ENCODE results near the gene SH3GL3.

The SH3GL3 gene

GRCh38 chr15:83545804-83546511, 98.8 kb downstream of the SH3GL3 start:
- H3K9me3 ChIP-seq = no peaks in the 10 kb centered on the region
- no peak for DNase-seq (ENCODE audit: low spot score in 2 of 2)
- peaks cover 8% of the 10 kb centered on the region for H3K4me1 ChIP-seq
- in situ Hi-C loops (cut with MboI; ENCODE audit: low sequenced_read_pairs) = no loop called here
- H3K4me3 ChIP-seq = no peak overlapping the region
- no peaks in the 10 kb centered on the region for H3K36me3 ChIP-seq (replicated peaks)
- H3K27me3 ChIP-seq (ENCODE audit: low read depth) = no peaks in the 10 kb centered on the region

DNA sequence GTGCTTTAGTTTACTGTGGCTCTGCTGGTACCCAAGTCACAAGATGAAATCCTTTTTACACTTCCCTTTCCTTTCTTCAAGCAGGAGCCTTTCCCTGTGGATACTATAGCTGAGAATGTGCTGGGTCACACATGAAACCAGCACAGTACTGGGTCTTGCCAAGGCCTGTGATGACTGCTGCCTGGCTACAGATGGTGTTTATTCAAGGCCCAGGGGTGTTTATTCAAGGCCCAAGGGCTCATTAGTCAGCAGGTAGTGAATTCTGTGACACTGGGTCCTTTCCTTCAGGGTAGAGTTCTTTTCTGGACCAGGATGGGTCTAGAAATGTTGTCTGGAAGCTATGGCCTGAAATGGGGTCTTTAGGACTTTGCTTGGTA, 99.4 kb downstream of the SH3GL3 start:
- no peaks in the 10 kb centered on the region for H3K9me3 ChIP-seq
- no peaks in the 10 kb centered on the region for H3K36me3 ChIP-seq (replicated peaks)
- peaks cover 8% of the 10 kb centered on the region for H3K4me1 ChIP-seq
- no peak for DNase-seq (ENCODE audit: low spot score in 2 of 2)
- in situ Hi-C loops (cut with MboI; ENCODE audit: low sequenced_read_pairs) = no loop called here
- H3K4me3 ChIP-seq = no peak overlapping the region
- H3K27me3 ChIP-seq (ENCODE audit: low read depth) = no peaks in the 10 kb centered on the region

- H3K4me3 ChIP-seq = no peak overlapping the region
- H3K9me3 ChIP-seq = no peaks in the 10 kb centered on the region
- no peak for DNase-seq (ENCODE audit: low spot score in 2 of 2)
- H3K36me3 ChIP-seq (replicated peaks) = no peaks in the 10 kb centered on the region
- in situ Hi-C loops (cut with MboI; ENCODE audit: low sequenced_read_pairs) = no loop called here
- H3K4me1 ChIP-seq = peaks cover 8% of the 10 kb centered on the region
- no peaks in the 10 kb centered on the region for H3K27me3 ChIP-seq (ENCODE audit: low read depth)
Observed at GRCh38 chr15:83547168-83547567, 100.0 kb downstream of the SH3GL3 start.

DNA sequence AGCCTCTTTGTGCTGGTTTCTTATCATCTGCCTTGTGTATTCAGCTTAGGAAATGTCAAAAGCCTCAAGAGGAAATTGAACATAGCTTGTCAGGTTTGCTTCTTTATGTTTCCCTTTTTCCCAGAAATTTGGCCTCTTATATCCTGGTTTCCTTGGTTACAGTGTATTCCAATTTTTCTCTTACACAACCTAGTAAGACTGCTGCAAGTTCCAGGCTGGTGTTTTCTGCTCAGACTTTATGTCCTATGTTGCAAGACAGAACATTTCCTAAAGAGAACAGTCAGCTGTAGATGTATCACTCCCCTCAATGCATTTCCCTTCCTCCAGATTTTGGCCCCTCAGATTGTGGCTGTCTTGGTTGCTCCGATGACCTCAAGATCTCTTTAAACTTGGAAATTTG, 102.5 kb downstream of the SH3GL3 start:
- no peaks in the 10 kb centered on the region for H3K9me3 ChIP-seq
- H3K4me3 ChIP-seq = no peak overlapping the region
- no peaks in the 10 kb centered on the region for H3K27me3 ChIP-seq (ENCODE audit: low read depth)
- peaks cover 1% of the 10 kb centered on the region for H3K4me1 ChIP-seq
- no peaks in the 10 kb centered on the region for H3K36me3 ChIP-seq (replicated peaks)
- DNase-seq (ENCODE audit: low spot score in 2 of 2) = no peak
- in situ Hi-C loops (cut with MboI; ENCODE audit: low sequenced_read_pairs) = no loop called here

GRCh38 chr15:83554558-83554957, 107.4 kb downstream of the SH3GL3 start:
- Histone ChIP-seq H3K36me3 (replicated peaks) (no peaks in the 10 kb centered on the region), H3K9me3 (no peaks in the 10 kb centered on the region)
- DNase-seq (ENCODE audit: low spot score in 2 of 2) = no peak

GRCh38 chr15:83555383-83555782, 108.2 kb downstream of the SH3GL3 start:
- in situ Hi-C loops (cut with MboI; ENCODE audit: low sequenced_read_pairs) = loop anchor here (5.0 kb wide), 2 partner anchors 118 to 303 kb away; no protein-coding TSS in a partner anchor
- no peaks in the 10 kb centered on the region for H3K9me3 ChIP-seq

More at GRCh38 chr15:83554558-83554957, 107.4 kb downstream of the SH3GL3 start:
- in situ Hi-C loops (cut with MboI; ENCODE audit: low sequenced_read_pairs) = no loop called here
- Histone ChIP-seq H3K27me3 (ENCODE audit: low read depth) (no peaks in the 10 kb centered on the region), H3K4me1 (0 out of 2 replicates have a peak, but pooled peaks cover 4% of the 10 kb centered on the region), H3K4me3 (no peak overlapping the region)

DNA sequence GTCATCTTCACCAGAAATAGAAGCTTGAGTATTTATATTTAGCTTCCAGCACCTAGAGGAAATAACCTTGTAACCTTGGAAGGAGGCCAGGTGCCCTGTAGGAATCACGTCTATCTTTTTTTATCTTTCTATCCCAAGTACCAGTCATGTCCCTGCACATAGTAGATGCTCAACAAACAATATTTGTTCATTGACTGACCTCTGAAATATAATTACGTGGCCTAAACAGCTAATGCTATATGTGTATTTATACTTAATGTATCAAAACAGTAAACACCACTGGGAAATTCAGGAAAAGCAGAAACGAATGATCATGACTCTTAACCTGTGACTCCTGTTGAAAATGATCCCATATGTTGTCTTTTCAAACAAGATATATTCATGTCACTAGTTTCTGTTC, 108.9 kb downstream of the SH3GL3 start:
- Histone ChIP-seq H3K27me3 (ENCODE audit: low read depth) (no peaks in the 10 kb centered on the region), H3K4me1 (0 out of 2 replicates have a peak, but pooled peaks cover 4% of the 10 kb centered on the region), H3K36me3 (replicated peaks) (no peaks in the 10 kb centered on the region), H3K4me3 (no peak overlapping the region), H3K9me3 (no peaks in the 10 kb centered on the region)
- in situ Hi-C loops (cut with MboI; ENCODE audit: low sequenced_read_pairs) = loop anchor here (5.0 kb wide), 2 partner anchors 119 to 304 kb away; no protein-coding TSS in a partner anchor
- no peak for DNase-seq (ENCODE audit: low spot score in 2 of 2)

More at GRCh38 chr15:83555383-83555782, 108.2 kb downstream of the SH3GL3 start:
- DNase-seq (ENCODE audit: low spot score in 2 of 2) = no peak
- H3K27me3 ChIP-seq (ENCODE audit: low read depth) = no peaks in the 10 kb centered on the region
- H3K4me1 ChIP-seq = 0 out of 2 replicates have a peak, but pooled peaks cover 4% of the 10 kb centered on the region
- no peak overlapping the region for H3K4me3 ChIP-seq
- no peaks in the 10 kb centered on the region for H3K36me3 ChIP-seq (replicated peaks)

DNA sequence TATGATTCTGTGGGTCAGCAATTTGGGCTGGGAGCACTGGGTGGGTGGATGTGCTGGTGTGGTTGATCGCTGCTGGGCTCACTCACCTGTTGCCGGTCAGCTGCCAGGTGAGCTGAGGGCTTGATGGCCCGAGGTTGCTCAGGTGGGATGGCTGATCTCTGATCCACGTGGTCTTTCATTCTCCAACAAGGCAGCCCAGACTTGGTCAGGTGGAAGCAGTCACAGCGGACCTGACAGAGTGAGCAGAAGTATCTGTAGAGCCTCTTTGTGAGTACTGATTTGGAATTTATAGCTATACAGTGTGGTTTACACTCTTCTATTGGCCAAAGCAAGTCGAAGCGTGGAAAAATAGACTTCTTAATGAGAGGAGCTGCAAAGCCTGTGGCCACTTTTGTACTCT, 109.6 kb downstream of the SH3GL3 start:
- no peaks in the 10 kb centered on the region for H3K9me3 ChIP-seq
- no peaks in the 10 kb centered on the region for H3K27me3 ChIP-seq (ENCODE audit: low read depth)
- no peak for DNase-seq (ENCODE audit: low spot score in 2 of 2)
- H3K36me3 ChIP-seq (replicated peaks) = no peaks in the 10 kb centered on the region
- 0 out of 2 replicates have a peak, but pooled peaks cover 4% of the 10 kb centered on the region for H3K4me1 ChIP-seq
- in situ Hi-C loops (cut with MboI; ENCODE audit: low sequenced_read_pairs) = loop anchor here (5.0 kb wide), 2 partner anchors 119 to 304 kb away; no protein-coding TSS in a partner anchor
- no peak overlapping the region for H3K4me3 ChIP-seq

- no peak for DNase-seq (ENCODE audit: low spot score in 2 of 2)
- Histone ChIP-seq H3K9me3 (no peaks in the 10 kb centered on the region), H3K27me3 (ENCODE audit: low read depth) (no peaks in the 10 kb centered on the region), H3K36me3 (replicated peaks) (no peaks in the 10 kb centered on the region), H3K4me1 (0 out of 2 replicates have a peak, but pooled peaks cover 4% of the 10 kb centered on the region), H3K4me3 (no peak overlapping the region)
- in situ Hi-C loops (cut with MboI; ENCODE audit: low sequenced_read_pairs) = loop anchor here (5.0 kb wide), 2 partner anchors 121 to 306 kb away; no protein-coding TSS in a partner anchor
Observed at GRCh38 chr15:83558146-83558545, 111.0 kb downstream of the SH3GL3 start.

GRCh38 chr15:83559310-83559966, 112.3 kb downstream of the SH3GL3 start:
- Histone ChIP-seq H3K4me1 (0 out of 2 replicates have a peak, but pooled peaks cover 4% of the 10 kb centered on the region), H3K36me3 (replicated peaks) (no peaks in the 10 kb centered on the region), H3K9me3 (no peaks in the 10 kb centered on the region), H3K4me3 (no peak overlapping the region), H3K27me3 (ENCODE audit: low read depth) (no peaks in the 10 kb centered on the region)
- in situ Hi-C loops (cut with MboI; ENCODE audit: low sequenced_read_pairs) = loop anchor here (5.0 kb wide), 2 partner anchors 122 to 307 kb away; no protein-coding TSS in a partner anchor
- peak; percentile 86 to 88 for DNase-seq (ENCODE audit: low spot score in 2 of 2)

DNA sequence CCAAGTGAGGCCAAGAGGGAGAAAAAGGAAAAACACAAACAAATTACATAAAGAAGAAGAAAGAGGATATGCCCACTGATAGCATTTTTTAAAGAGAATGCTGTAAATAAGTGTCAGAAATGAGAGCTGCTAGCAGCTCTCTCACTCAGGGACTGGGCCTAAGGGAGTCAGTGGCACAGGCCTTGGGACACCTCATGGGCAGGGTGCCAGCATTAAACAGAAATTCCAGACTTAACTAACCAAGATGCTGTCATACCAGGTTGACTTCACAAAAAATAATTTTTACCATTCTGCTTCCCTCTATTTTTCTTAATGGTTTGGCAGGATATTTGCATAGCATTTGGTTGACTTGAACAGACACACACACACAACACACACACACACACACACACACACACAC, 114.5 kb downstream of the SH3GL3 start:
- no peak overlapping the region for H3K4me3 ChIP-seq
- H3K4me1 ChIP-seq = 0 out of 2 replicates have a peak, but pooled peaks cover 4% of the 10 kb centered on the region
- in situ Hi-C loops (cut with MboI; ENCODE audit: low sequenced_read_pairs) = no loop called here
- H3K27me3 ChIP-seq (ENCODE audit: low read depth) = no peaks in the 10 kb centered on the region
- no peak for DNase-seq (ENCODE audit: low spot score in 2 of 2)
- H3K9me3 ChIP-seq = no peaks in the 10 kb centered on the region
- no peaks in the 10 kb centered on the region for H3K36me3 ChIP-seq (replicated peaks)

GRCh38 chr15:83565138-83565537, 118.0 kb downstream of the SH3GL3 start:
- in situ Hi-C loops (cut with MboI; ENCODE audit: low sequenced_read_pairs) = no loop called here
- H3K4me1 ChIP-seq = no peaks in the 10 kb centered on the region
- no peaks in the 10 kb centered on the region for H3K27me3 ChIP-seq (ENCODE audit: low read depth)
- H3K4me3 ChIP-seq = no peak overlapping the region
- no peak for DNase-seq (ENCODE audit: low spot score in 2 of 2)
- H3K9me3 ChIP-seq = no peaks in the 10 kb centered on the region
- no peaks in the 10 kb centered on the region for H3K36me3 ChIP-seq (replicated peaks)

DNA sequence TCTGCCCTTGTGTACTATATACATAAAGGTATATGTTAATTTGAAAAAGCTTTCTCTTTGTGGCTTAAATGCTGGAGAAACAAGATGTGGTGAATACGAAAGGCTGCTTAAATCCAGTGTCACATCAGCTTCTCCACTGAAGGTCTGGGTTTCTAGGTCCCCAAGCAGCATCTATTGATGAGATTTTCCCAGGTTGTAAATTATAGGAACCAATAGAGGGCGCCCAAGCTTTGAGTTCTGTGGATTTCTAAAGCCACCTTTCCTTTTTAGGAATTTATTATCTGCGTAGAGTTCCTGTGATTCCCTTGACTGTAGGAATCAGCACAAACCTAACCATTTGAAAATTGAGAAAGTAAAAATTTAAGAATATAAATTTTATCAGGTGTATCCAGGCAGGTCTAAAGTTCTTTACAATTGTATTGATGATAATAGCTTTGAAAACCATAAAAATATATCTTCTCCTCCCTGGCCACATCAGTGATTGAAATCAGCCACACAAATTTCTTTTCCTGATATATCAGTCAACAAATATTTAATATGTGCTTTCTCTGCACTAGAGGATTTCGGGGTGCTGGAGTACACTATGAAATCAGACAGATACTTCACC, 118.5 kb downstream of the SH3GL3 start:
- H3K4me1 ChIP-seq = no peaks in the 10 kb centered on the region
- peak; percentile 53 to 59 for DNase-seq (ENCODE audit: low spot score in 2 of 2)
- in situ Hi-C loops (cut with MboI; ENCODE audit: low sequenced_read_pairs) = no loop called here
- no peak overlapping the region for H3K4me3 ChIP-seq
- no peaks in the 10 kb centered on the region for H3K36me3 ChIP-seq (replicated peaks)
- H3K27me3 ChIP-seq (ENCODE audit: low read depth) = no peaks in the 10 kb centered on the region
- H3K9me3 ChIP-seq = no peaks in the 10 kb centered on the region

DNA sequence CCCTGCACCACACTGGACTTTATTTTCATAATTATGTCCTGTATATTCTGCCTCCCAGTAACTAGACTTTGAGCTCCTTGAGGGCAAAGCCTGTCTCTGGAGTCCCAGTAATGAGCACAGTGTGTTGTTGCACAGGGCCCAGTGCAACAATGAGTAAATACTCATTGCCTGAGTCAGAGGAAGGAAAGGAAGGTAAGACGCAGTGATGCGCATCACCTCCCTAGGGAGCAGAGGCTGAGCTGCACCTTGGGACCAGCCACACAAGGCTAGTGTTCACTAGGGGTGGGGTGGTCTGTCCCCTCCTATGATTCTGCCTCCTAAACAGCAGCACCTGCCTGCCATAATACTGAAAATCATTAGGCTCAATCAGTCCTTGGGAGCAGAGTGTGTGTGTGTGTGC, 120.2 kb downstream of the SH3GL3 start:
- Histone ChIP-seq H3K4me3 (no peak overlapping the region), H3K36me3 (replicated peaks) (no peaks in the 10 kb centered on the region), H3K27me3 (ENCODE audit: low read depth) (no peaks in the 10 kb centered on the region), H3K4me1 (no peaks in the 10 kb centered on the region), H3K9me3 (no peaks in the 10 kb centered on the region)
- DNase-seq (ENCODE audit: low spot score in 2 of 2) = no peak
- in situ Hi-C loops (cut with MboI; ENCODE audit: low sequenced_read_pairs) = no loop called here

Measured in HAP-1 (cell line).